ENCODE data around the gene DSCAML1.

DNA sequence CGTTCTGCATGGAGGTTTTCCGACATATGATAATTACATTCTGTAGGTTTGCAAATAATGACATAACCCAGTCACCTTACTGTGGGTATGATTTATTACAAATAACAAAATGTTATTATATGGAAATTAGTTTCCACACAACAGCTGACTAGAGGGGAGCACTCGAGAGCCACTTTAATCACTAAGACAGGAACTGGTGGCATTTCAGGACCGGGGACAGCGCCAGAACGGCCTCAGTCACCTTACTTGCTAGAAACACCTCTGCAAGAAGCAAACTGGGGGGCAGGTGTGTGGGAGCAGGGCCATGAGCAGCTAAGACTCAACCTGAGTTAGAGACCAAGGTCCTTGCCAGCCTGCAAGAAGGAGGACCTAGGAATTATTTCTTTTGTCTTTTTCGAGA, 199.9 kb downstream of the DSCAML1 start:
- TF ChIP-seq, protein P1, sequence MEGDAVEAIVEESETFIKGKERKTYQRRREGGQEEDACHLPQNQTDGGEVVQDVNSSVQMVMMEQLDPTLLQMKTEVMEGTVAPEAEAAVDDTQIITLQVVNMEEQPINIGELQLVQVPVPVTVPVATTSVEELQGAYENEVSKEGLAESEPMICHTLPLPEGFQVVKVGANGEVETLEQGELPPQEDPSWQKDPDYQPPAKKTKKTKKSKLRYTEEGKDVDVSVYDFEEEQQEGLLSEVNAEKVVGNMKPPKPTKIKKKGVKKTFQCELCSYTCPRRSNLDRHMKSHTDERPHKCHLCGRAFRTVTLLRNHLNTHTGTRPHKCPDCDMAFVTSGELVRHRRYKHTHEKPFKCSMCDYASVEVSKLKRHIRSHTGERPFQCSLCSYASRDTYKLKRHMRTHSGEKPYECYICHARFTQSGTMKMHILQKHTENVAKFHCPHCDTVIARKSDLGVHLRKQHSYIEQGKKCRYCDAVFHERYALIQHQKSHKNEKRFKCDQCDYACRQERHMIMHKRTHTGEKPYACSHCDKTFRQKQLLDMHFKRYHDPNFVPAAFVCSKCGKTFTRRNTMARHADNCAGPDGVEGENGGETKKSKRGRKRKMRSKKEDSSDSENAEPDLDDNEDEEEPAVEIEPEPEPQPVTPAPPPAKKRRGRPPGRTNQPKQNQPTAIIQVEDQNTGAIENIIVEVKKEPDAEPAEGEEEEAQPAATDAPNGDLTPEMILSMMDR (IDR thresholded peaks at IDR 0.05) = no peak
- TF ChIP-seq, protein P2, sequence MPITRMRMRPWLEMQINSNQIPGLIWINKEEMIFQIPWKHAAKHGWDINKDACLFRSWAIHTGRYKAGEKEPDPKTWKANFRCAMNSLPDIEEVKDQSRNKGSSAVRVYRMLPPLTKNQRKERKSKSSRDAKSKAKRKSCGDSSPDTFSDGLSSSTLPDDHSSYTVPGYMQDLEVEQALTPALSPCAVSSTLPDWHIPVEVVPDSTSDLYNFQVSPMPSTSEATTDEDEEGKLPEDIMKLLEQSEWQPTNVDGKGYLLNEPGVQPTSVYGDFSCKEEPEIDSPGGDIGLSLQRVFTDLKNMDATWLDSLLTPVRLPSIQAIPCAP (CRISPR knock-in tag; IDR thresholded peaks at IDR 0.05) = no peak
- TF ChIP-seq, protein P3, sequence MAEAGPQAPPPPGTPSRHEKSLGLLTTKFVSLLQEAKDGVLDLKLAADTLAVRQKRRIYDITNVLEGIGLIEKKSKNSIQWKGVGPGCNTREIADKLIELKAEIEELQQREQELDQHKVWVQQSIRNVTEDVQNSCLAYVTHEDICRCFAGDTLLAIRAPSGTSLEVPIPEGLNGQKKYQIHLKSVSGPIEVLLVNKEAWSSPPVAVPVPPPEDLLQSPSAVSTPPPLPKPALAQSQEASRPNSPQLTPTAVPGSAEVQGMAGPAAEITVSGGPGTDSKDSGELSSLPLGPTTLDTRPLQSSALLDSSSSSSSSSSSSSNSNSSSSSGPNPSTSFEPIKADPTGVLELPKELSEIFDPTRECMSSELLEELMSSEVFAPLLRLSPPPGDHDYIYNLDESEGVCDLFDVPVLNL (CRISPR knock-in tag; IDR thresholded peaks at IDR 0.05; ENCODE audit: borderline replicate concordance, low read depth) = no peak
- TF ChIP-seq ZNF232 (CRISPR knock-in tag; IDR thresholded peaks at IDR 0.05) (peak; percentile 86), FOXJ3 (CRISPR knock-in tag; IDR thresholded peaks at IDR 0.05; ENCODE audit: borderline replicate concordance) (no peak), TEAD1 (CRISPR knock-in tag; IDR thresholded peaks at IDR 0.05) (0 out of 2 replicates have a peak, but pooled peaks have one; percentile 54), NR2C2 (CRISPR knock-in tag; IDR thresholded peaks at IDR 0.05) (no peak)
